Adrenal gland (tissue), 5 donors: ENCODE results near the gene PDK2.

ENCODE experiments used
- CTCF ChIP-seq, 6 experiments: fragments of 450-650 bp in 4 of 6; fragments of 200-600 bp in 2 of 6; sonication (generic) in 1 of 6; IDR thresholded peaks; 1 replicate in 5 of 6; 2 replicates in 1 of 6; pipeline versions ENCODE4 v1.5.1 to v1.8.0; 2016 to 2021; ENCODE audit warnings: antibody characterized with exemption in 6 of 6, mild to moderate bottlenecking in 2 of 6, moderate library complexity in 1 of 6
- POLR2A ChIP-seq, 2 donors: fragments of 450-650 bp; IDR thresholded peaks; one replicate each; pipeline ENCODE4 v1.6.1; 2017; ENCODE audit warnings: antibody characterized with exemption in 2 of 2, mild to moderate bottlenecking in 2 of 2, moderate library complexity in 1 of 2
- donor health status: DM: no; HTN: no; CAD: no.

- TF ChIP-seq POLR2A (IDR thresholded peaks at IDR 0.05) (no peak), CTCF (IDR thresholded peaks at IDR 0.05) (no peak)
These were observed 19.6 kb upstream of the PDK2 start for GRCh38 chr17:50075446-50076032.
